Measurements from ENCODE around the gene FERMT1.

DNA sequence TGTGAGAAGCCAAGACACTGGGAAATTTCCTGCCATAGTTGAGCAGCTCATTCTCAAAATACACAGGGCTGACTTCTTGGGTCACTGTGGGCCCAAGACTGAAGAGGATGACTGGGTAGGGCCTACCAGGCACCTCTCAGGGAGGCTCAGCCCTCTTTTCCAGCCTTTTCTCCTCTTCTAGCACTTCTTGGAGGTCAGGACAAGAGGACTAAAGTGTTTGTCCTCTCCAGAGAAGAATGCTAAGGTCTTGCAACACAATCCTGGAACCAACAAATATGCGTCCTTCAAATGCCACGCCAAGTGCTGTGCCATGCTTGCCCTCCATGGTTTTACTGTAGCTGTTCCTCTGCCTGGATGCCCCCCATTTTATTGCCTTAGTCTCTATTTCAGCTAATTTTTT, 65.7 kb downstream of the FERMT1 start:
- TF ChIP-seq, protein P1, sequence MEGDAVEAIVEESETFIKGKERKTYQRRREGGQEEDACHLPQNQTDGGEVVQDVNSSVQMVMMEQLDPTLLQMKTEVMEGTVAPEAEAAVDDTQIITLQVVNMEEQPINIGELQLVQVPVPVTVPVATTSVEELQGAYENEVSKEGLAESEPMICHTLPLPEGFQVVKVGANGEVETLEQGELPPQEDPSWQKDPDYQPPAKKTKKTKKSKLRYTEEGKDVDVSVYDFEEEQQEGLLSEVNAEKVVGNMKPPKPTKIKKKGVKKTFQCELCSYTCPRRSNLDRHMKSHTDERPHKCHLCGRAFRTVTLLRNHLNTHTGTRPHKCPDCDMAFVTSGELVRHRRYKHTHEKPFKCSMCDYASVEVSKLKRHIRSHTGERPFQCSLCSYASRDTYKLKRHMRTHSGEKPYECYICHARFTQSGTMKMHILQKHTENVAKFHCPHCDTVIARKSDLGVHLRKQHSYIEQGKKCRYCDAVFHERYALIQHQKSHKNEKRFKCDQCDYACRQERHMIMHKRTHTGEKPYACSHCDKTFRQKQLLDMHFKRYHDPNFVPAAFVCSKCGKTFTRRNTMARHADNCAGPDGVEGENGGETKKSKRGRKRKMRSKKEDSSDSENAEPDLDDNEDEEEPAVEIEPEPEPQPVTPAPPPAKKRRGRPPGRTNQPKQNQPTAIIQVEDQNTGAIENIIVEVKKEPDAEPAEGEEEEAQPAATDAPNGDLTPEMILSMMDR (IDR thresholded peaks at IDR 0.05; ENCODE audit: low read length), result no peak
- TF ChIP-seq EZH2 (optimal IDR thresholded peaks at IDR 0.05; ENCODE audit: low read depth, low read length), result no peak
